GM20000 (cell line): ENCODE data around the gene FGF22.

Experiments used
- DNase-seq: peaks from one replicate; pipeline ENCODE4 v3.0.0; 2012; ENCODE audit warnings: low spot score
- CTCF ChIP-seq: IDR thresholded peaks from 2 replicates; pipeline ENCODE4 v1.5.1; 2012; ENCODE audit warnings: mild to moderate bottlenecking, control low read depth; ENCODE audit errors: extremely low read depth, missing control alignments

The FGF22 gene

GRCh38 chr19:616062-616700, 23.5 kb upstream of the FGF22 start:
- no peak for DNase-seq
- no peak for TF ChIP-seq CTCF

DNA sequence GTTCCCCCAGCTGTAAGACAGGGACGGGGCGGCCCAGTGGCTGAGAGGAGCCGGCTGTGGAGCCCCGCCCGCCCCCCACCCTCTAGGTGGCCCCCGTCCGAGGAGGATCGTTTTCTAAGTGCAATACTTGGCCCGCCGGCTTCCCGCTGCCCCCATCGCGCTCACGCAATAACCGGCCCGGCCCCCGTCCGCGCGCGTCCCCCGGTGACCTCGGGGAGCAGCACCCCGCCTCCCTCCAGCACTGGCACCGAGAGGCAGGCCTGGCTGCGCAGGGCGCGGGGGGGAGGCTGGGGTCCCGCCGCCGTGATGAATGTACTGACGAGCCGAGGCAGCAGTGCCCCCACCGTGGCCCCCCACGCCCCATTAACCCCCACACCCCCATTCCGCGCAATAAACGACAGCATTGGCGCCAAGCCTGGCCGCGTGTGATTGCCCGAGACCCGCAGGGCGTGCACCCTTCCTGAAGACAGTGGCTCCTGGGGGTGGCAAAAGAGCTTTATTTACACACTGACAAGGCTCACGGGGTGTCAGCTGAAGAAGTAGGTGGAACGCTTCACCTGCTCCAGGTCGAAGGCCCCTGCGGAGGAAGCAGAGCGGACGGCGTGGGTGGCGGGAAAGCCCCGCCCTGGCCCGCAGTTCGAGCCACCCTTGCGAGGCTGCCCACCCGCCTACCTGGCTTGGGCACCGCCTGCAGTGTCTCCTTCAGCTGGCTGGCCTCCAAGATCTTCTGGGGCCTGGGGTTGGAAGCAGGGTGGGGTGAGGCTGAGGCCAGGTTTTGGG, 22.7 kb upstream of the FGF22 start:
- no peak for DNase-seq
- no peak for TF ChIP-seq CTCF

DNA sequence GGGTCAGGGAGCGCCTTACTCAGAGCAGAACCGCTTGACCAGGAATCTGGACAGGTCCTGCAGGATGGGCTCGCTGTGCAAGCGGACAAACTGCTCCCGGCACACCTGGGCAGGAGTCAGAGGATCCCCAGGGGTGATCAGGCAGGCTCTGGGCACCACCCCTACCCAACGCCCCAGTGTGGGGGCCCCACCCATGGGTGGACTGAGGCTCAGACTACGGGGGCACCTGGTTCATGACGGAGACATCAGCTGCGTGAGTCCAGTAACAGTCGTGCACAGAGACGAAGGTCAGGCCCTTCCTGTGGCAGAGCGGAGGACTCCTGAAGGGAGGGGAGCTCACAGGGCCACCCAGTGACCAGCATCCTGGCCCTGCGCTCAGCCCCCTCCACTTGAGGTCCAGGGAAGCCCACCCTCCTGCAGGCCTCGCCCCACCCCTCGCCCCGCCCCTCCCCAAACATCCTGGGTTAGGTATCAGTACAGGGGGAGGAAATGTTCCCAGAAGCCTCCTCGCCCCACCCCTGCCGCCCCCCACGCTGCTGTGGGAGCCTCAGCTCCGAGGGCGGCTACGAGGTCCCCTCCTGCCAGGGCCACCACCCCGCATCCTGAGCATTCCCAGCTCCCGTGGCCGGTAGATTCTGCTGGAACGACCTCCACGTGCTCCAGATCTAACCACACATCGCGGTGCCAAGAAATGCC, 22.0 kb upstream of the FGF22 start:
- DNase-seq, result no peak

DNA sequence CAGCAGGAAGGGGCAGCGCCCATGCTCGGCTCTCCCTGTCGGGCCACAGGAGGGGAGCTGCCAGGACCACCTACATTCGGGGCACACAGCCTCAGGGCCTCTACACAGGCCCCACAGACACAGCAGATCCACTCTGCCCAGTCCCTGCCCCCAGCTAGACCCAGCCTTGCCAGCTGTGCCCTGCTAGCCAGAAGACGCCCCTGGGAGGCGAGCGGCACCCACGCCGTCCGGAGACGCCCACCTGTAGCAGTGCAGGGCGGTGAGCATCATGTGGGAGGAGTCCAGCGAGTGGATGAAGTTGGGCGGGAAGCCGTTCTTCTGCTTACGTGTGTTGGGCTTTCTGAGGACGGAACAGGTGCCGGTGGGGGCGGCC, 21.4 kb upstream of the FGF22 start:
- no peak for TF ChIP-seq CTCF
- DNase-seq, result no peak

More for the DNA sequence above, 22.0 kb upstream of the FGF22 start:
- no peak for TF ChIP-seq CTCF

DNA sequence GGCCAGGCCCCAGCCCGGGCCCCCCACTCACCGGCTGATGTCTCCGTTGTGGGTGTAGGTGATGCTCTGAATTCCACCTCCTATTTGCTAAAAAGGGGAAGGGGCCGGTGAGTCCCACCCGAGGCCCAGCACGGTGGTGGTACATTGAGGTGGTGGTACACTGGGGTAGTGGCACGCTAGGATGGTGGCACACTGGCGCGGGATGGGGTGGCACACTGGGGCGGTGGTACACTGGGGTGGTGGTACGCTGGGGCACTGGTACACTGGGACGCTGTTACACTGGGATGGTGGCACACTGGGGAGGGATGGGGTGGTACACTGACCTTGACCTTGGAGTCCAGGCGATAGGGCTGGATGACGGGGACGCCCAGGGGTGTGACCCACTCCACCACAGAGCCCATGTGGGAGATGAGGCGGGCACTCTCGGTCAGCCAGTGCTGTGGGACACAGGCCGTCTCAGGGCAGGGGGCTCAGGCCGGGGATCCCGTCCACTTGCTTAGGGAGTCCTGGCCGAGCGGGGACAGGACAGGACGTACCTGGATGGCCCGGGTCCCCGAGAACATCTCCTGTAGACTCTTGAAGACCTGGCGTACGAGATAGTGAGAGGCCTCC, 20.9 kb upstream of the FGF22 start:
- DNase-seq, result no peak
- TF ChIP-seq CTCF, result no peak

DNA sequence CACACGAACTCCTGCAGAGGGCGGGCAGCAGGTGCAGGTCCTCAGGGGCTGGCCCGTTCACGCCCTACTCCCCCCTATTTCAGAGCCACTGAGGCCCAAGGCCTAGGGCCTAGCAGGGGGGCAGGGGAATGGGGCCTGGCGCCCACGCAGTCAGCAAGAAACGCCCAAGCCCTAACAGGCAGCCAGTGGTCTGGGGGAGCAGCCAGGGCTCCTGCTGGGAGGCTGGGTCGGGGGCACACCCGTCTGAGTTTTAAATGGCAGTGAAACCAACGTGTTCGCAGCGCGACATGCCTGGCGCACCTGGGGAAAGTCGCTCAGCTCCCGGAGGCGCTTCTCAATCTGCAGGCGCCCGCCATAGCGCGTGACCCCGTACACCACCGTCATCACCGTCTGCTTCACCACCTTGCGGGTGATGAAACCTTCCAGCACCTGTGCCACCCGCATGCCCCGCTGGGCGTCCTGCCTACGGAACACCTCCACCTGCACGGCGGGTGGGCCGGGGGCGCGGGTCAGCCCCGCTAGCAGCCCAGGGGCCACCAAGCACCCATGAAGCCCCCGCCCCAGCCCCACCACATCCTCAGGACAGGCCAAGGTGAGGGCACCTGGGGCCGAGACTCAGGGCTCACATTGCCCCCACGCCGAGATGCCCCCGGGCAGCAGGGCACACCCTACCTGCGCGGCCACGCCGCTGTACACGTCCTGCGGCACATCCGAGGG, 20.2 kb upstream of the FGF22 start:
- no peak for DNase-seq

More for the DNA sequence above, 20.2 kb upstream of the FGF22 start:
- no peak for TF ChIP-seq CTCF
